ENCODE measurements around the gene ADAMTS4. TPM values are rescaled to one million over a fixed set of nuclear protein-coding genes. Genes with fewer than 3 reads are reported as not detected.

The ADAMTS4 gene
- total and polyA plus RNA-seq, 2 of the 4 experiments (the other 2 are of a cell fraction), result 0.39 to 0.72 TPM

- H2BK120ac ChIP-seq (ENCODE audit: low read depth, low read length), result no peak overlapping the region
- no peaks in the 10 kb centered on the region for H3K27me3 ChIP-seq (ENCODE audit: control insufficient read depth, insufficient read depth, low read length)
- no TSS peak for BruUV-seq (replicated peaks)
- H3K9me3 ChIP-seq (ENCODE audit: control insufficient read depth, insufficient read depth, low read length), result no peaks in the 10 kb centered on the region
- peaks cover 28% of the 10 kb centered on the region for H3K36me3 ChIP-seq (ENCODE audit: control insufficient read depth, insufficient read depth, low read length)
- peak overlapping the region; percentile 89 for H4K5ac ChIP-seq (ENCODE audit: low read depth, low read length)
- peak overlapping the region; percentile 91 for H2AK9ac ChIP-seq (replicated peaks; ENCODE audit: low read depth, low read length, poor library complexity)
- H3K4me3 ChIP-seq (ENCODE audit: insufficient read depth, low read depth, low read length), result no peak overlapping the region
- H2BK5ac ChIP-seq (ENCODE audit: low read depth, low read length, poor library complexity, severe bottlenecking), result no peak overlapping the region
- no peak overlapping the region for H2BK20ac ChIP-seq (ENCODE audit: low read depth, low read length)
- H2AK5ac ChIP-seq (ENCODE audit: low read depth, low read length), result peak overlapping the region; percentile 59; the same call in 1 of the 2 replicates
- ATAC-seq (ENCODE audit: low read depth) (no peak), DNase-seq (no peak)
- peak overlapping the region; percentile 78; the same call in 1 of the 2 replicates for H3K9ac ChIP-seq (ENCODE audit: low read depth, low read length)
- H3K4me2 ChIP-seq (ENCODE audit: low read depth, low read length), result peak overlapping the region; percentile 92
- H3K9me1 ChIP-seq (ENCODE audit: insufficient read depth, low read length), result peaks cover 19% of the 10 kb centered on the region
- peak overlapping the region; percentile 72; the same call in 1 of the 2 replicates for H3K27ac ChIP-seq (ENCODE audit: insufficient read depth, low read length)
- peaks cover 23 to 51% of the 10 kb centered on the region in 2 experiments for H3K79me1 ChIP-seq (ENCODE audit: low read depth in 1 of 2, low read length in 2 of 2)
- intact Hi-C loops (cut with micrococcal nuclease) (no loop called here), dilution Hi-C loops (cut with HindIII; ENCODE audit: low sequenced_read_pairs, unreplicated experiment) (no loop called here), in situ Hi-C loops (cut with MboI; ENCODE audit: low sequenced_read_pairs) (no loop called here)
- 77% methylated on average over 4 of the region's 9 CpGs; no CpG with 5 or more reads in 1 of the 2 experiments for WGBS, 2 experiments (ENCODE audit: extremely low coverage in 2 of 2, insufficient read length in 1 of 2)
- H3K4ac ChIP-seq (ENCODE audit: low read depth, low read length), result peak overlapping the region; percentile 91; the same call in 1 of the 2 replicates
- no peak overlapping the region for H4K91ac ChIP-seq (ENCODE audit: insufficient read depth, low read depth, low read length)
- H2AFZ ChIP-seq (replicated peaks; ENCODE audit: low read length, poor library complexity), result peak overlapping the region; percentile 96
- no peaks in the 10 kb centered on the region for H4K20me1 ChIP-seq (ENCODE audit: insufficient read depth, low read length)
- H2BK15ac ChIP-seq (ENCODE audit: low read depth, low read length), result no peak overlapping the region
- 0 out of 2 replicates have a peak overlapping the region, but pooled peaks have one; percentile 29 for H3K14ac ChIP-seq (replicated peaks; ENCODE audit: low read depth, low read length)
- peak overlapping the region; percentile 85 to 98 for H4K8ac ChIP-seq (ENCODE audit: low read depth in 2 of 2, low read length in 2 of 2)
- H3K4me1 ChIP-seq (ENCODE audit: control insufficient read depth, insufficient read depth, low read length), result peaks cover 7% of the 10 kb centered on the region
- H3K56ac ChIP-seq (ENCODE audit: extremely low read depth, insufficient read depth, low read length), result no peak overlapping the region
- no peak overlapping the region for H3K18ac ChIP-seq (ENCODE audit: low read depth, low read length)
- ChIA-PET POLR2A (ENCODE audit: unreplicated experiment) (no interaction called here), CTCF (interaction anchor here (0.6 to 1.0 kb wide), 3 partner anchors 24 to 774 kb away, joined by 3 to 6 read pairs (median 4); no protein-coding TSS in a partner anchor)
- H3K23ac ChIP-seq (ENCODE audit: low read depth, low read length), result no peak overlapping the region
- no peak for TF ChIP-seq ELK1 (IDR thresholded peaks at IDR 0.05; ENCODE audit: borderline replicate concordance, low read depth, low read length)
- TF ChIP-seq BHLHE40 (IDR thresholded peaks at IDR 0.05; ENCODE audit: low read depth, low read length), result no peak
- TF ChIP-seq MAFK (IDR thresholded peaks at IDR 0.05; ENCODE audit: low read depth, low read length), result no peak
- no peak for TF ChIP-seq FOS (IDR thresholded peaks at IDR 0.05; ENCODE audit: low read depth, low read length)
- no peak for TF ChIP-seq NFE2L2 (IDR thresholded peaks at IDR 0.05; ENCODE audit: low read depth, low read length)
- no peak for TF ChIP-seq RCOR1 (IDR thresholded peaks at IDR 0.05; ENCODE audit: insufficient replicate concordance, low read length)
- TF ChIP-seq USF2 (IDR thresholded peaks at IDR 0.05; ENCODE audit: low read depth, low read length), result no peak
- no peak for TF ChIP-seq CEBPB (IDR thresholded peaks at IDR 0.05; ENCODE audit: low read depth, low read length)
- no peak for TF ChIP-seq SMC3 (IDR thresholded peaks at IDR 0.05; ENCODE audit: low read depth, low read length)
- no peak for TF ChIP-seq RAD21 (IDR thresholded peaks at IDR 0.05; ENCODE audit: low read length)
- no peak for TF ChIP-seq POLR2A (IDR thresholded peaks at IDR 0.05; ENCODE audit: low read depth, low read length)
- TF ChIP-seq MAZ (IDR thresholded peaks at IDR 0.05; ENCODE audit: borderline replicate concordance, low read depth, low read length), result no peak
- TF ChIP-seq CHD1 (IDR thresholded peaks at IDR 0.05; ENCODE audit: low read depth, low read length), result no peak
- TF ChIP-seq RFX5 (IDR thresholded peaks at IDR 0.05; ENCODE audit: low read depth, low read length), result no peak
- no peak for TF ChIP-seq CTCF (conservative IDR thresholded peaks at IDR 0.05; ENCODE audit: low read depth, low read length)
Observed at GRCh38 chr1:161158316-161159010, 40.4 kb downstream of the ADAMTS4 start.

Measured in IMR-90 (cell line).